Left ventricle myocardium inferior (tissue), 1 donor: Measurements from ENCODE around the gene MEGF8. TPM values are rescaled to one million over a fixed set of nuclear protein-coding genes. Genes with fewer than 3 reads are reported as not detected.

ENCODE experiments used
- DNase-seq: peaks from one replicate; pipeline ENCODE4 v3.0.0-alpha.2; 2020
- H3K27ac ChIP-seq: fragments of 200-600 bp; replicated peaks from 2 replicates; pipeline ENCODE4 v1.8.0; 2021
- H3K27me3 ChIP-seq: fragments of 200-600 bp; 2 replicates; pipeline ENCODE4 v1.8.0; 2021; ENCODE audit warnings: low read depth
- H3K36me3 ChIP-seq: fragments of 200-600 bp; 2 replicates; pipeline ENCODE4 v1.8.0; 2021
- H3K4me1 ChIP-seq: fragments of 200-600 bp; 2 replicates; pipeline ENCODE4 v1.8.0; 2021
- H3K4me3 ChIP-seq: fragments of 200-600 bp; 2 replicates; pipeline ENCODE4 v1.8.0; 2021; ENCODE audit warnings: mild to moderate bottlenecking, moderate library complexity
- H3K9me3 ChIP-seq: fragments of 200-600 bp; replicated peaks from 2 replicates; pipeline ENCODE4 v1.8.0; 2021
- intact Hi-C: fragments of 100-400 bp; cut with micrococcal nuclease; formaldehyde crosslinking; loops from one replicate; pipeline ENCODE4 v1.11.0; 2022
- total RNA-seq: library from RNA; stranded (reverse); fragmentation: NEBNext Ultra II Directional; extraction: Animal tissue kit (Norgen Biotek cat#: 25700); gene quantifications from one replicate; pipeline ENCODE4 v1.2.1, GENCODE V29; 2021
- TF ChIP-seq, protein P1 (sequence below): fragments of 200-600 bp; IDR thresholded peaks from 2 replicates; pipeline ENCODE4 v1.8.0; 2021; ENCODE audit warnings: antibody characterized with exemption, mild to moderate bottlenecking, borderline replicate concordance
- donor health status: DM: no; HTN: yes; CAD: no; lungs with severe emphysema.

The MEGF8 gene
- total RNA-seq, 1 donor from 2014 or later, result 34.3 TPM

DNA sequence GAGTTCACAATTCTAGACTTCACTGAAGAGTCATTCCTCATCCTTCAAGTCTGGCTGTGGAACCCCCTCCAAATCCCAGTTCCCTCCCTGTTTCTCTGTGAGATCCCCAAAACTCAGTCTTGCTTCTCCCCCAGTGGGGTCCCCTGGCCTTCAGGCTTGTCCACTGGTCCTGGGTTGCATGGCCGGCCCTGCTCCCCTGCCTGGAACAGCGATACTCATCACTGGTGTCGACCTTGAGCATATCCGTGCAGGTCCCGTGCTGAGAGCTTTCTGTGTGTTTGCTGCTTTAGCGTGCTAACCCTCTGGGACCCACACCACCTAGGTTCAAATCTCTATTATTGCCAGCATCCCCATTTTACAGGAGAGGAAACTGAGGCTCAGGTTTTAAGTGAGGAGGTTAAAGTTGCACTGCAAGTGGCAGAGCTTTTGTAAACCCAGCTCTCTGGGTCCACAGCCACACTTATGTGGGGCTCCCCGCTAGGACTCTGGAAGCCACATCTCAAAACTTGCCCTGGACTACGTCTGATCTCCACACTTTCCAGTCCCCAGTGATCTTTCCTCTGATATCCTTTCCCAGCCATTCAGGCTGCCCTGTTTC is 86.2 kb downstream of the MEGF8 start:
- Histone ChIP-seq H3K36me3 (peaks cover 48% of the 10 kb centered on the region), H3K27me3 (no peaks in the 10 kb centered on the region), H3K4me1 (peaks cover 44% of the 10 kb centered on the region), H3K27ac (no peak overlapping the region), H3K9me3 (no peaks in the 10 kb centered on the region), H3K4me3 (no peak overlapping the region)
- TF ChIP-seq, protein P1, sequence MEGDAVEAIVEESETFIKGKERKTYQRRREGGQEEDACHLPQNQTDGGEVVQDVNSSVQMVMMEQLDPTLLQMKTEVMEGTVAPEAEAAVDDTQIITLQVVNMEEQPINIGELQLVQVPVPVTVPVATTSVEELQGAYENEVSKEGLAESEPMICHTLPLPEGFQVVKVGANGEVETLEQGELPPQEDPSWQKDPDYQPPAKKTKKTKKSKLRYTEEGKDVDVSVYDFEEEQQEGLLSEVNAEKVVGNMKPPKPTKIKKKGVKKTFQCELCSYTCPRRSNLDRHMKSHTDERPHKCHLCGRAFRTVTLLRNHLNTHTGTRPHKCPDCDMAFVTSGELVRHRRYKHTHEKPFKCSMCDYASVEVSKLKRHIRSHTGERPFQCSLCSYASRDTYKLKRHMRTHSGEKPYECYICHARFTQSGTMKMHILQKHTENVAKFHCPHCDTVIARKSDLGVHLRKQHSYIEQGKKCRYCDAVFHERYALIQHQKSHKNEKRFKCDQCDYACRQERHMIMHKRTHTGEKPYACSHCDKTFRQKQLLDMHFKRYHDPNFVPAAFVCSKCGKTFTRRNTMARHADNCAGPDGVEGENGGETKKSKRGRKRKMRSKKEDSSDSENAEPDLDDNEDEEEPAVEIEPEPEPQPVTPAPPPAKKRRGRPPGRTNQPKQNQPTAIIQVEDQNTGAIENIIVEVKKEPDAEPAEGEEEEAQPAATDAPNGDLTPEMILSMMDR, result no peak
- intact Hi-C loops, result no loop called here
- no peak for DNase-seq

DNA sequence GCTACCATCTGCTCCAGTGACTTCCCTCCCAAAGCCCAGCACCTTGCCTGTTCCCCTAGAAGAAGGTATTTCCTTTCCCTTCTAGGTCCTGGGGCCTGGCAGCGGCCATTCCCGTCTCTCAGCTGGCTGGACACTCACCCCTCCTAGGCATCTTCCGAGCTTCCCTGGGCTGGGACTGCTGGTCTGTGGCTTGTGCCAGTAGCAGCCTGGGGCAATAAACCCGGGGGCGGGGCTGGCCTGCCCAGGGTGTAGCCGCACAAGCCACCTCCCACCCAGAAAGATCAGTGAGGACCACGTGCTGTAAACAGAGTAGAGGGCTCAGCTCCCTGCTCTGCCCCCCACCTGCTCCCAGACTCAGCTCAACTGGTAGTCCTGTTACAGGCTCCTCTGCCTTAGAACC is 86.8 kb downstream of the MEGF8 start:
- H3K27me3 ChIP-seq, result no peaks in the 10 kb centered on the region
- no peaks in the 10 kb centered on the region for H3K9me3 ChIP-seq
- H3K4me3 ChIP-seq, result no peak overlapping the region
- H3K4me1 ChIP-seq, result peaks cover 44% of the 10 kb centered on the region
- peak overlapping the region; percentile 70 for H3K27ac ChIP-seq
- peaks cover 46% of the 10 kb centered on the region for H3K36me3 ChIP-seq
- intact Hi-C loops, result no loop called here
- TF ChIP-seq, protein P1, result no peak
- no peak for DNase-seq

DNA sequence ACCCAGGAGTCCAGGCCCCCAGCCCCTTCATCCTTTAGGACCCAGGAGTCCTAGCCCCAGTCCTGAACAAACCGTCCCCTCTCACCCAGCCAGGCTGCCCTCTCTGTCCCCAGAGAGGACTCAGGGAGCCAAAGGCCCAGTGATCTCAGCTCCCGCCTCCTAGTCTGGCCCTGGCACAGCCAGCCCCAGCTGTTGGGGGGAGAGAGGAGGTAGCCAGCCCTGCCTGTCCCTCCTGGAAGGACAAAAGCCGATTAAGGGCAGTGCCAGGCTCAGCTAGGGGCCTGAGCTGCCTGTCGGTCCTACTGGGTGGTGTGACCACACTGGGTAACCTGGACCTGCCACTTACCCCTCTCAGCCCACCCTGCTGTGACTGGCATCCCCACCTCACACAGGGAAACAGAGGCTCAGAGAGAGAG is 87.2 kb downstream of the MEGF8 start:
- DNase-seq, result no peak
- Histone ChIP-seq H3K4me1 (peaks cover 44% of the 10 kb centered on the region), H3K27ac (peak overlapping the region; percentile 70), H3K4me3 (no peak overlapping the region), H3K36me3 (peaks cover 44% of the 10 kb centered on the region), H3K9me3 (no peaks in the 10 kb centered on the region), H3K27me3 (no peaks in the 10 kb centered on the region)
- intact Hi-C loops, result no loop called here
- TF ChIP-seq, protein P1, result no peak

DNA sequence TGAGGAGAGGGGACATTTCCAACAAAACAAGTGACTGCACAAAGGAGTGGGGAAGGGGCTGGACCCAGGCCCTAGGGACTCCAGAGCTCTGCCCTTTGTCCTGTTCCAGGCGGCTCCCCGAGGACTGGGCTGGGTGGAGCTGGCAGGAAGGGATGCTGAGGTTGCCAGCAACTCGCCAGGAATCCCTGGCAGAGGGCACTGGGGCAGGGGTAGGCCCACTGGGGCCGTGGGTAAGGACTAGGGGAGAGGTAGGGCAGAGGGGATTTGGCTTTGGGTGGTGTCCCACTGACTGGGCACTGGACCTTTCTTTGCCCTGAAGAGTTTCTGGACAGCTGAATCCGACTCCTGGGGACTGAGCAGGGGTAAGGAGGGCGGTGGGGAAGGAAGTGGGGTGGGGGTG is 93.9 kb downstream of the MEGF8 start:
- Histone ChIP-seq H3K27me3 (no peaks in the 10 kb centered on the region), H3K36me3 (peaks cover 23% of the 10 kb centered on the region), H3K4me3 (peak overlapping the region; percentile 40), H3K27ac (peak overlapping the region; percentile 90), H3K9me3 (no peaks in the 10 kb centered on the region), H3K4me1 (peaks cover 57% of the 10 kb centered on the region)
- TF ChIP-seq, protein P1, result no peak
- DNase-seq, result peak; percentile 57
- intact Hi-C loops, result no loop called here

DNA sequence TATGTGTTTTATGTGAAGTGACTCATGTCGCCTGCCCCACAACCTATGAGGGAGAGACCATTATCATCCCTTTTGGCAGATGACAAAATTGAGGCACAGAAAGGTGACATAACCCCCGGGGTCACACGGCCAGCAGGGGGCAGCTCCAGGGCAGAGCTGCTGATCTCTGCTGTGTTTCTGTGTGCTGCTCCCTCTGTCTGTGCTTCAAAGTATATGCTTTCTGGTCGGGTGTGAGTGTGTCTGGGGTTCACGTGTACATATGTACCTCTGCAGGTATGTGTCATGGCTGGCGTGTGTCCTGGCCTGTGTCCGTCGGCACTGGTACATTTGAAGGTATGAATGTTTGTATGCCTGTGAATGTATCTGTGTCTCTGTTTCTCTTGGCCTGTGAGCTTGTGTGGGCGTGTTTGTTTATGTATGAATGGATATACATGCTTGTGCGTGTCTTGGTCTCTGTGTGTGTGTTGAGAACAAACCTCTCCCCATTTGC is 94.7 kb downstream of the MEGF8 start:
- no peak for DNase-seq
- peaks cover 64% of the 10 kb centered on the region for H3K4me1 ChIP-seq

More for the DNA sequence above, 94.7 kb downstream of the MEGF8 start:
- H3K27ac ChIP-seq, result peak overlapping the region; percentile 90
- TF ChIP-seq, protein P1, result peak; percentile 65
- no peaks in the 10 kb centered on the region for H3K9me3 ChIP-seq
- no peaks in the 10 kb centered on the region for H3K27me3 ChIP-seq
- peak overlapping the region; percentile 40 for H3K4me3 ChIP-seq
- intact Hi-C loops, result no loop called here
- peaks cover 15% of the 10 kb centered on the region for H3K36me3 ChIP-seq
